GM12875 (cell line): Measurements from ENCODE around the gene EDRF1.

ENCODE experiments used
- H3K4me3 ChIP-seq: one replicate; pipeline ENCODE4 v1.5.1; 2011; ENCODE audit warnings: low read depth, low read length, control low read depth
- TF ChIP-seq, protein P1 (sequence below): IDR thresholded peaks from 2 replicates; pipeline ENCODE4 v1.5.1; 2011; ENCODE audit warnings: low read depth, mild to moderate bottlenecking, control low read depth, inconsistent platforms, low read length, moderate library complexity, borderline replicate concordance; ENCODE audit not compliant: insufficient read depth

Gene EDRF1

GRCh38 chr10:125773687-125774543 lies 54.4 kb downstream of the EDRF1 start:
- TF ChIP-seq, protein P1, sequence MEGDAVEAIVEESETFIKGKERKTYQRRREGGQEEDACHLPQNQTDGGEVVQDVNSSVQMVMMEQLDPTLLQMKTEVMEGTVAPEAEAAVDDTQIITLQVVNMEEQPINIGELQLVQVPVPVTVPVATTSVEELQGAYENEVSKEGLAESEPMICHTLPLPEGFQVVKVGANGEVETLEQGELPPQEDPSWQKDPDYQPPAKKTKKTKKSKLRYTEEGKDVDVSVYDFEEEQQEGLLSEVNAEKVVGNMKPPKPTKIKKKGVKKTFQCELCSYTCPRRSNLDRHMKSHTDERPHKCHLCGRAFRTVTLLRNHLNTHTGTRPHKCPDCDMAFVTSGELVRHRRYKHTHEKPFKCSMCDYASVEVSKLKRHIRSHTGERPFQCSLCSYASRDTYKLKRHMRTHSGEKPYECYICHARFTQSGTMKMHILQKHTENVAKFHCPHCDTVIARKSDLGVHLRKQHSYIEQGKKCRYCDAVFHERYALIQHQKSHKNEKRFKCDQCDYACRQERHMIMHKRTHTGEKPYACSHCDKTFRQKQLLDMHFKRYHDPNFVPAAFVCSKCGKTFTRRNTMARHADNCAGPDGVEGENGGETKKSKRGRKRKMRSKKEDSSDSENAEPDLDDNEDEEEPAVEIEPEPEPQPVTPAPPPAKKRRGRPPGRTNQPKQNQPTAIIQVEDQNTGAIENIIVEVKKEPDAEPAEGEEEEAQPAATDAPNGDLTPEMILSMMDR, result no peak
- H3K4me3 ChIP-seq, result no peak overlapping the region

GRCh38 chr10:125774581-125775191 lies 55.2 kb downstream of the EDRF1 start:
- TF ChIP-seq, protein P1, result no peak
- no peak overlapping the region for H3K4me3 ChIP-seq

GRCh38 chr10:125775491-125776106 lies 56.1 kb downstream of the EDRF1 start, which contains the start of gene MMP21:
TSS of gene MMP21 (minus strand) at chr10:125775821. CDS start at chr10:125775821, 0 bp downstream.
- H3K4me3 ChIP-seq, result no peak within 1 kb of the TSS
- TF ChIP-seq, protein P1, result no peak

- TF ChIP-seq, protein P1, result no peak
- no peak overlapping the region for H3K4me3 ChIP-seq
These were observed 58.3 kb downstream of the EDRF1 start for GRCh38 chr10:125777806-125778205.

DNA sequence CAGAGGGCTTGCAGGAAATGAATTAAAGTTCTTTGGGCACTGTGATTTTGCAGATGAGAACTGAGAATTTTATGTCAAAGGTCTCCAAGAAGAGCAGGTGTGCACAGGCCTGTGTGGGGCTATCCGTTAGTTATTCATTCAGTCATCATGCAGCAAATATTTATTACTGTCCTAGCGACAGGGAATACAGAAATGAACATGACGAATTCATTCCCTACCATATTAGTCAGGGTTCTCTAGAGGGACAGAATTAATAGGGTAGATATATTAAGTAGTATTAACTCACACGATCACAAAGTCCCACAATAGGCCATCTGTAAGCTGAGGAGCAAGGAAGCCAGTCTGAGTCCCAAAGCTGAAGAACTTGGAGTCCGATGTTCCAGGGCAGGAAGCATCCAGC lies 59.0 kb downstream of the EDRF1 start:
- TF ChIP-seq, protein P1, result no peak
- H3K4me3 ChIP-seq, result no peak overlapping the region

- TF ChIP-seq, protein P1, result no peak
These were observed 60.2 kb downstream of the EDRF1 start for GRCh38 chr10:125779403-125780327.

More at GRCh38 chr10:125779403-125780327, 60.2 kb downstream of the EDRF1 start:
- H3K4me3 ChIP-seq, result no peak overlapping the region
